Spleen (tissue), 11 donors: Measurements from ENCODE around the gene RAD51B. TPM values are rescaled to one million over a fixed set of nuclear protein-coding genes. Genes with fewer than 3 reads are reported as not detected.

Experiments
- DNase-seq: peaks from one replicate; pipeline ENCODE4 v3.0.0-alpha.2; 2020
- H3K27ac ChIP-seq, 8 donors: fragments of 200-600 bp; sonication (generic) in 7 of 8; 1 replicate in 4 of 8; 2 replicates in 4 of 8; pipeline versions ENCODE4 v1.5.0 to v1.8.0; 2016 to 2021; ENCODE audit warnings: inconsistent platforms in 4 of 8, mild to moderate bottlenecking in 4 of 8, moderate library complexity in 1 of 8
- H3K27me3 ChIP-seq, 7 donors: fragments of 200-600 bp; sonication (generic) in 6 of 7; replicated peaks in 1 of 7; 1 replicate in 4 of 7; 2 replicates in 3 of 7; pipeline versions ENCODE4 v1.5.0 to v1.8.0; 2016 to 2021; ENCODE audit warnings: inconsistent platforms in 3 of 7, mild to moderate bottlenecking in 1 of 7
- H3K36me3 ChIP-seq, 6 donors: fragments of 200-600 bp; sonication (generic) in 5 of 6; 1 replicate in 4 of 6; 2 replicates in 2 of 6; pipeline versions ENCODE4 v1.5.0 to v1.8.0; 2016 to 2021; ENCODE audit warnings: inconsistent platforms in 2 of 6
- H3K4me1 ChIP-seq, 6 donors: fragments of 200-600 bp; sonication (generic) in 5 of 6; 1 replicate in 3 of 6; 2 replicates in 3 of 6; pipeline versions ENCODE4 v1.5.0 to v1.8.0; 2016 to 2021; ENCODE audit warnings: inconsistent platforms in 3 of 6
- H3K4me3 ChIP-seq, 8 donors: fragments of 200-600 bp; sonication (generic) in 7 of 8; 1 replicate in 4 of 8; 2 replicates in 4 of 8; pipeline versions ENCODE4 v1.5.0 to v1.8.0; 2016 to 2021; ENCODE audit warnings: inconsistent platforms in 4 of 8, mild to moderate bottlenecking in 4 of 8, moderate library complexity in 2 of 8
- H3K9me3 ChIP-seq, 8 donors: fragments of 200-600 bp; sonication (generic) in 7 of 8; 1 replicate in 4 of 8; 2 replicates in 4 of 8; pipeline versions ENCODE4 v1.5.0 to v1.8.0; 2016 to 2021; ENCODE audit warnings: inconsistent platforms in 4 of 8
- CTCF ChIP-seq, 11 experiments: fragments of 200-600 bp in 7 of 11; fragments of 450-650 bp in 4 of 11; sonication (generic) in 4 of 11; IDR thresholded peaks in 8 of 11; conservative IDR thresholded peaks in 3 of 11; 1 replicate in 7 of 11; 2 replicates in 4 of 11; pipeline versions ENCODE4 v1.4.0 to v1.8.0; 2016 to 2021; ENCODE audit warnings: antibody characterized with exemption in 11 of 11, inconsistent platforms in 4 of 11, mild to moderate bottlenecking in 1 of 11
- POLR2A ChIP-seq, 3 donors: fragments of 450-650 bp; IDR thresholded peaks; one replicate each; pipeline ENCODE4 v1.5.1; 2017; ENCODE audit warnings: antibody characterized with exemption in 3 of 3, mild to moderate bottlenecking in 1 of 3
- POLR2AphosphoS5 ChIP-seq, 3 donors: sonication (generic); formaldehyde crosslinking; IDR thresholded peaks; one replicate each; pipeline ENCODE4 v1.5.1; 2017; ENCODE audit warnings: antibody characterized with exemption in 3 of 3
- WGBS, 5 donors: extraction: QIAGEN DNeasy Blood & Tissue Kit in 3 of 5; methylation state at CpG; one replicate each; pipeline versions ENCODE4 v1.1.5 to v1.1.7; 2013 to 2018; 5-methylcytosine and 5-hydroxymethylcytosine counted together
- intact Hi-C: fragments of 100-400 bp; cut with DNase I; formaldehyde crosslinking; loops from one replicate; pipeline ENCODE4 v1.15.0; 2023; ENCODE audit warnings: low total_unique reads
- polyA plus RNA-seq, 3 donors: library from polyadenylated mRNA; stranded (reverse); fragments of 200-250 nt; gene quantifications; one replicate each; pipeline ENCODE4 v1.2.1, GENCODE V29; 2013
- total RNA-seq, 7 donors: library from RNA; depleted of rRNA in 3 of 7; stranded (reverse); fragments of >200 nt in 3 of 7; fragmentation: NEBNext Ultra II Directional in 4 of 7; extraction: Animal tissue kit (Norgen Biotek cat#: 25700) in 4 of 7; gene quantifications; one replicate each; pipeline versions ENCODE4 v1.1.0 to v1.2.1, GENCODE V29; 2016 to 2021
- donor health status: healthy with polysubstance abuse.
- donor health status: DM: no; HTN: no; CAD: no; lungs with moderate emphysema.
- donor health status: DM: no; HTN: no; CAD: no.
- donor health status: Bipolar disorder and iron deficiency.
- donor health status: healthy.
- donor health status: DM: no; HTN: no; CAD: no.
- donor health status: DM: yes; HTN: yes; CAD: no.

RAD51B gene
- total and polyA plus RNA-seq, 10 donors: 4.2 to 43.7 (median 29.8) TPM

GRCh38 chr14:68335312-68335711 is 515.7 kb downstream of the RAD51B start:
- H3K27me3 ChIP-seq: no peaks in the 10 kb centered on the region
- TF ChIP-seq POLR2AphosphoS5 (IDR thresholded peaks at IDR 0.05) (no peak), POLR2A (IDR thresholded peaks at IDR 0.05) (no peak), CTCF (IDR thresholded peaks at IDR 0.05 in 8 of 11, conservative IDR thresholded peaks at IDR 0.05 in 3 of 11) (no peak)
- DNase-seq: no peak
- intact Hi-C loops: no loop called here
- H3K36me3 ChIP-seq: no peaks in the 10 kb centered on the region
- H3K27ac ChIP-seq: no peak overlapping the region
- H3K4me1 ChIP-seq: peaks cover 6 to 66% (median 19%) of the 10 kb centered on the region in 6 donors
- H3K9me3 ChIP-seq: no peaks in the 10 kb centered on the region
- no peak overlapping the region for H3K4me3 ChIP-seq

GRCh38 chr14:68336165-68336564 is 516.6 kb downstream of the RAD51B start:
- H3K36me3 ChIP-seq: no peaks in the 10 kb centered on the region
- DNase-seq: no peak
- H3K4me1 ChIP-seq: peaks cover 6 to 68% (median 21%) of the 10 kb centered on the region in 6 donors
- no peak for TF ChIP-seq CTCF (IDR thresholded peaks at IDR 0.05 in 8 of 11, conservative IDR thresholded peaks at IDR 0.05 in 3 of 11)
- TF ChIP-seq POLR2AphosphoS5 (IDR thresholded peaks at IDR 0.05): no peak
- TF ChIP-seq POLR2A (IDR thresholded peaks at IDR 0.05): no peak
- no peaks in the 10 kb centered on the region for H3K9me3 ChIP-seq
- H3K4me3 ChIP-seq: no peak overlapping the region
- H3K27me3 ChIP-seq: no peaks in the 10 kb centered on the region
- WGBS, 5 donors: 96 to 100% (median 96%) methylated on average over 1 of the region's 1 CpG
- intact Hi-C loops: no loop called here
- no peak overlapping the region for H3K27ac ChIP-seq

GRCh38 chr14:68337279-68337678 is 517.7 kb downstream of the RAD51B start:
- Histone ChIP-seq H3K4me3 (no peak overlapping the region), H3K4me1 (peaks cover 12 to 68% (median 27%) of the 10 kb centered on the region in 6 donors), H3K27me3 (no peaks in the 10 kb centered on the region), H3K9me3 (no peaks in the 10 kb centered on the region), H3K36me3 (no peaks in the 10 kb centered on the region), H3K27ac (no peak overlapping the region)
- intact Hi-C loops: no loop called here
- DNase-seq: no peak
- TF ChIP-seq POLR2AphosphoS5 (IDR thresholded peaks at IDR 0.05): no peak
- TF ChIP-seq POLR2A (IDR thresholded peaks at IDR 0.05): no peak
- no peak for TF ChIP-seq CTCF (IDR thresholded peaks at IDR 0.05 in 8 of 11, conservative IDR thresholded peaks at IDR 0.05 in 3 of 11)

GRCh38 chr14:68340262-68340661 is 520.7 kb downstream of the RAD51B start:
- intact Hi-C loops: no loop called here
- WGBS, 5 donors: 95 to 100% (median 100%) methylated on average over 1 of the region's 1 CpG

More at GRCh38 chr14:68340262-68340661, 520.7 kb downstream of the RAD51B start:
- no peak for DNase-seq
- Histone ChIP-seq H3K27me3 (no peaks in the 10 kb centered on the region), H3K4me1 (peaks cover 15 to 53% (median 21%) of the 10 kb centered on the region in 6 donors), H3K27ac (no peak overlapping the region), H3K9me3 (no peaks in the 10 kb centered on the region), H3K4me3 (no peak overlapping the region), H3K36me3 (no peaks in the 10 kb centered on the region)
- TF ChIP-seq POLR2AphosphoS5 (IDR thresholded peaks at IDR 0.05) (no peak), POLR2A (IDR thresholded peaks at IDR 0.05) (no peak), CTCF (IDR thresholded peaks at IDR 0.05 in 8 of 11, conservative IDR thresholded peaks at IDR 0.05 in 3 of 11) (no peak)
